Choroid plexus epithelial cell (primary cell): ENCODE data around the gene ASPN.

Source experiments
- DNase-seq: peaks from one replicate; pipeline ENCODE4 v3.0.0-alpha.2; 2010; ENCODE audit warnings: low read depth
- H3K4me3 ChIP-seq: 2 replicates; pipeline ENCODE4 v1.5.1; 2011; ENCODE audit warnings: low read depth, mild to moderate bottlenecking, control low read depth, low read length, moderate library complexity
- TF ChIP-seq, protein P1 (sequence below): conservative IDR thresholded peaks from 2 replicates; pipeline ENCODE4 v1.5.1; 2011; ENCODE audit warnings: low read depth, mild to moderate bottlenecking, control low read depth, inconsistent platforms, low read length, moderate library complexity

ASPN gene

DNA sequence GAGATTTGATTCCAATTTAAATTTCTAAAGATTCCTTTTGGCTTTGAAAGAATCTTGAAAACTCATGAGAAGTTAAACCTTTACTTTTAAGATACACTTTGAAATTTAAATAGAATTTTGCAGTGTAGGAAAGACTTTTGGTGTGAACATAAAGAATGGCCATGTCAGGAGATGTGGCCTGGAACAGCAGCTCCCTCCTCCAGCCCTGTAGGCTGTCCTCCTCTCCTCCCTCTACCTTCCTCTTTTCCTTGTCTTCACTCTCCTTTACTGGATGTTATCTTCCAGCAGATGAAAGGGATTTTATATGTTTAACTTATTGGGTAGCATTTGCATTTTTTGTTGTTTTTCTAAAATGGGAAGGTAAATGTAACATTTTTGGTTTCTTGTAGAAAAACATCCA lies 18.9 kb downstream of the ASPN start:
- TF ChIP-seq, protein P1, sequence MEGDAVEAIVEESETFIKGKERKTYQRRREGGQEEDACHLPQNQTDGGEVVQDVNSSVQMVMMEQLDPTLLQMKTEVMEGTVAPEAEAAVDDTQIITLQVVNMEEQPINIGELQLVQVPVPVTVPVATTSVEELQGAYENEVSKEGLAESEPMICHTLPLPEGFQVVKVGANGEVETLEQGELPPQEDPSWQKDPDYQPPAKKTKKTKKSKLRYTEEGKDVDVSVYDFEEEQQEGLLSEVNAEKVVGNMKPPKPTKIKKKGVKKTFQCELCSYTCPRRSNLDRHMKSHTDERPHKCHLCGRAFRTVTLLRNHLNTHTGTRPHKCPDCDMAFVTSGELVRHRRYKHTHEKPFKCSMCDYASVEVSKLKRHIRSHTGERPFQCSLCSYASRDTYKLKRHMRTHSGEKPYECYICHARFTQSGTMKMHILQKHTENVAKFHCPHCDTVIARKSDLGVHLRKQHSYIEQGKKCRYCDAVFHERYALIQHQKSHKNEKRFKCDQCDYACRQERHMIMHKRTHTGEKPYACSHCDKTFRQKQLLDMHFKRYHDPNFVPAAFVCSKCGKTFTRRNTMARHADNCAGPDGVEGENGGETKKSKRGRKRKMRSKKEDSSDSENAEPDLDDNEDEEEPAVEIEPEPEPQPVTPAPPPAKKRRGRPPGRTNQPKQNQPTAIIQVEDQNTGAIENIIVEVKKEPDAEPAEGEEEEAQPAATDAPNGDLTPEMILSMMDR: no peak
- H3K4me3 ChIP-seq: no peak overlapping the region
- DNase-seq: no peak

DNA sequence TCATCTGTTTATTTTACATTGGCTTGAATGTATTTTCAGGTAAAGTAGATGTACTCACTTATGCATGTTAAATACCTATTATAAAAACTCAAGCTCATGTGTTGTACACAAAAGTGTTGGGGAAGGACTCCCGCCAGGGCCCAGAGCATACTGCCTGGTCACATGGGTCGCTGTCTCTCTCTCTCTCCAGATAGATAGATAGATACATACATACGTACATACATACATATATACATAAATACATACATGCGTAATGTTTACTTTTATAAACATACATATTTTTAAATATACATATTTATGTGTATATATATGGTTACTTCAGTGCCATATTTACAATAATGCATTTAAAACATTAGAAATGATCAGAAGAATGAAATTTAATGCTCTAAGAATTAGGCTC lies 24.7 kb downstream of the ASPN start:
- TF ChIP-seq, protein P1: no peak
- no peak overlapping the region for H3K4me3 ChIP-seq
- no peak for DNase-seq

DNA sequence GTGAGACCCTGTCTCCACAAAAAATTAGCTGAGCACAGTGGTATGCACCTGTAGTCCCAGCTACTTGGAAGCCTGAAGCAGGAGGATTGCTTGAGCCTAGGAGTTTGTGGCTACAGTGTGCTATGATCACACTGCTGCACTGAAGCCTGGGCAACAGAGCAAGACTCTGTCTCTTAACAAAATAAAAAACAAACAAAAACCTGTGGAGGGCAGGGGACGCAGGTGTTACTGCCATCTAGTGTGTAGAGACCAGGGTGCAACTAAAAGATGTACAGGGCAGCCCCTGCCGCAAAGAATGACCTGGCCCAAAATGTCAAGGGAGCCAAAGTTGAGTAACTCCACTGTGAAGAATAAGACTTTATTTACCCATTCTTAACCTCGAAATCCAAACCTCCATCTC lies 27.1 kb downstream of the ASPN start:
- no peak overlapping the region for H3K4me3 ChIP-seq
- TF ChIP-seq, protein P1: peak; percentile 42
- DNase-seq: no peak

DNA sequence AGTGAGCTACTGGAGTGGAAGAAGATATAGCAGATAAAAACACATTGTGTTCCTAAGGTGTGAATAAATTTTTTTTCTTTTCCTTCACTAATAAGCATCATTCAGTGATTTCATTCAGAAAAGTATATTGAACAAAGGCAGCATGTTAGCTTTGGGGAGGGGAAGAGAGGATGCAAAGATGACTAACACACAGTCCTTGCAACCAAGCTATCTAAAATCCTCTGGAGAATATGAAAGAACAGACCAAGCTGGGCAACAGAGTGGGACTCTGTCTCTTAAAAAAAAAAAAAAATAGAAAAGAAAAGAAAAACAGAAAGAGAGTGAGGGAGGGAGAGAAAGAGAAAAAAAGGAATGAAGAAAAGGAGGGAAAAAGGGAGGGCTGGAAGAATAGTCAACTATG lies 35.8 kb downstream of the ASPN start:
- no peak overlapping the region for H3K4me3 ChIP-seq
- no peak for DNase-seq
- TF ChIP-seq, protein P1: no peak

DNA sequence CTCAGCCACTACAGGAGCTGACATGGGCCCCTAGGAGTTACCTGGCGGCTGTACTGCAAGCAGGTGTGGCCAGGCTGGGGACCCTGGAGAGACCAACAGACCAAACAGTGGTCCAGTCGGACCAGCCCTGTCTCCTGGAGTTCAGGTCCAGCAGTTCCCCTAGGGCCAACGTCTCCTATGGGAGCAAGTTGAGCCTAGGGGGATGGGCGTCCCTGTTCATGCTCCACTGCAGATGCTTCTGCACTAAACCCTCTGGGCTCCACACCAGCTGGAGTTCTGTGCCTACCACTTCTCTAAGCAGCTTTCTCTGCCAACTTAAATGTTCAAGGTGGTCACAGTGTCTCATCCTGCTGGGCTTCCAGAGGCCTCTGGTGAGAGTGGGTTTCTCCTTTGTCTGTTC lies 37.5 kb downstream of the ASPN start:
- no peak for DNase-seq
- TF ChIP-seq, protein P1: no peak
- H3K4me3 ChIP-seq: no peak overlapping the region

DNA sequence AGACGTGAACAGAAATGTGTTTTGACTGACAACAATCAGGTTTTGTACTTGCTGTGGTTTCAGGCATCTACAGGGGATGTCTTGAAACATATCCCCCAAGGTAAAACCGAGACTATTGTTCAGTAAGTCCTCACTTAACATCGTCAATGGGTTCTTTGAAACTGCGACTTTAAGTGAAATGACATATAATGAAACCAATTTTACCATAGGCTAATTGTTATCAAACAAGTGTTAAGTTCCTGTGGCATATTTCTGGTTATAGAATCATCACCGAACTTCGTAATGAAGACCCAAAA lies 41.6 kb downstream of the ASPN start:
- DNase-seq: no peak
- TF ChIP-seq, protein P1: no peak
- no peak overlapping the region for H3K4me3 ChIP-seq

DNA sequence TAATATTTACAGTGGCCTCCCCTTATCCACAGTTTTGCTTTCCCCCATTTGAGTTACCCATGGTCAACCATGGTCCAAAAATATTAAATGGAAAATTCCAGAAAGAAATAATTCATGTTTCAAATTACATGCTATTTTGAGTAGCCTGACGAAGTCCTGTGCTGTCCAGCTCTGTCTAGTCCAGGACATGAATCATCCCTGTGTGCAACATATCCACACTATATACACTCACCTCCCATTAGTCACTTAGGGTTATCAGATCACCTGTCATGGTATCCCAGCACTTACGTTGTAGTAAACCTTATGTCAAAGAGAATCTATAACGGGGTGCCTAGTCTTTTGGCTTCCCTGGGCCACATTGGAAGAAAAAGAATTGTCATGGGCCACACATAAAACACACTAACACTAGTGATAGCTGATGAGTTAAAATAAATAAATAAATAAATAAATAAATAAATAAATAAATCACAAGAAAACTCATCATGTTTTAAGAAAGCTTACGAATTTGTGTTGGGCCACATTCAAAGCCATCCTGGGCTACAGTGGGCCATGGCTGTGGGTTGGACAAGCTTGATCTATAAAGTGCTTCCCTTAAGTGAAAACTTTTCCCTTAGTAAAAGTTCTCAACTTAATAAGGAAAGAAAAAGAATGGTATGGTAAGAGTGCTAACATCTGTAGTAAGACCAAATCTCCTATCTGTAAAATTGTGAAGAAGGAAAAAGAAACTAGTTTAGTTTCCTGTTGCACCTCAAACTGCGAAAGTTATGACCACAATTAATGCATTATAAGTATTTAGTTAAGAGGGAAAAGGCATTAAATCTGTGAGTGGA lies 42.2 kb downstream of the ASPN start:
- H3K4me3 ChIP-seq: no peak overlapping the region
- TF ChIP-seq, protein P1: no peak
- peak; percentile 82 for DNase-seq
